ENCODE results near the gene ZBTB8OS. TPM values are rescaled to one million over a fixed set of nuclear protein-coding genes. Genes with fewer than 3 reads are reported as not detected.

ZBTB8OS gene
- total RNA-seq, 1 experiment from 2014 or later: 85.2 TPM

GRCh38 chr1:32683397-32683796 is 33.0 kb upstream of the ZBTB8OS start:
- H2AFZ ChIP-seq (ENCODE audit: low read length): no peak overlapping the region
- intact Hi-C loops (cut with micrococcal nuclease): no loop called here
- ChIA-PET POLR2A (ENCODE audit: unreplicated experiment) (no interaction called here), CTCF (no interaction called here)
- H3F3A ChIP-seq (ENCODE audit: low read length, unreplicated experiment): peaks cover 6% of the 10 kb centered on the region
- ATAC-seq (no peak), DNase-seq (no peak)
- no peak overlapping the region for H3K27ac ChIP-seq (ENCODE audit: low read length)
- no peak overlapping the region for H3K4me3 ChIP-seq (ENCODE audit: low read length)
- no peak overlapping the region for H3K9ac ChIP-seq (ENCODE audit: low read length)
- H3K27me3 ChIP-seq (ENCODE audit: low read length): no peaks in the 10 kb centered on the region
- TF ChIP-seq EZH2 (IDR thresholded peaks at IDR 0.05; ENCODE audit: low read length, unreplicated experiment) (no peak), EZH2phosphoT487 (IDR thresholded peaks at IDR 0.05; ENCODE audit: borderline replicate concordance, low read length) (no peak), CTCF (conservative IDR thresholded peaks at IDR 0.05; ENCODE audit: low read depth, low read length) (no peak)
- no peaks in the 10 kb centered on the region for H3K9me2 ChIP-seq (replicated peaks; ENCODE audit: low read length)
- peaks cover 56% of the 10 kb centered on the region for H3K36me3 ChIP-seq (ENCODE audit: low read depth, low read length)
- H3K9me3 ChIP-seq (ENCODE audit: low read length): no peaks in the 10 kb centered on the region
- no peaks in the 10 kb centered on the region for H4K20me1 ChIP-seq (ENCODE audit: low read length)
- no TSS peak for BruUV-seq (replicated peaks)
- no peak overlapping the region for H3K4me2 ChIP-seq (ENCODE audit: low read length)
- H3K4me1 ChIP-seq (ENCODE audit: insufficient read depth, low read length): no peaks in the 10 kb centered on the region
- no peaks in the 10 kb centered on the region for H3K79me2 ChIP-seq (ENCODE audit: low read length)

GRCh38 chr1:32681999-32682398 is 31.6 kb upstream of the ZBTB8OS start:
- no TSS peak for BruUV-seq (replicated peaks)

GRCh38 chr1:32681509-32681908 is 31.2 kb upstream of the ZBTB8OS start:
- Histone ChIP-seq H3F3A (ENCODE audit: low read length, unreplicated experiment) (peaks cover 8% of the 10 kb centered on the region), H3K36me3 (ENCODE audit: low read depth, low read length) (peaks cover 68% of the 10 kb centered on the region), H4K20me1 (ENCODE audit: low read length) (no peaks in the 10 kb centered on the region), H2AFZ (ENCODE audit: low read length) (no peak overlapping the region), H3K9me3 (ENCODE audit: low read length) (no peaks in the 10 kb centered on the region), H3K4me1 (ENCODE audit: insufficient read depth, low read length) (no peaks in the 10 kb centered on the region), H3K4me2 (ENCODE audit: low read length) (no peak overlapping the region), H3K27me3 (ENCODE audit: low read length) (no peaks in the 10 kb centered on the region), H3K9ac (ENCODE audit: low read length) (no peak overlapping the region), H3K9me2 (replicated peaks; ENCODE audit: low read length) (no peaks in the 10 kb centered on the region), H3K79me2 (ENCODE audit: low read length) (no peaks in the 10 kb centered on the region), H3K4me3 (ENCODE audit: low read length) (no peak overlapping the region), H3K27ac (ENCODE audit: low read length) (no peak overlapping the region)
- no peak for DNase-seq
- no peak for TF ChIP-seq EZH2 (IDR thresholded peaks at IDR 0.05; ENCODE audit: low read length, unreplicated experiment)
- no peak for TF ChIP-seq CTCF (conservative IDR thresholded peaks at IDR 0.05; ENCODE audit: low read depth, low read length)
- TF ChIP-seq EZH2phosphoT487 (IDR thresholded peaks at IDR 0.05; ENCODE audit: borderline replicate concordance, low read length): no peak
- no peak for ATAC-seq
- intact Hi-C loops (cut with micrococcal nuclease): no loop called here
- POLR2A ChIA-PET (ENCODE audit: unreplicated experiment): no interaction called here
- no TSS peak for BruUV-seq (replicated peaks)
- CTCF ChIA-PET: no interaction called here

More at GRCh38 chr1:32681999-32682398, 31.6 kb upstream of the ZBTB8OS start:
- no peaks in the 10 kb centered on the region for H3K9me2 ChIP-seq (replicated peaks; ENCODE audit: low read length)
- no peak overlapping the region for H3K4me2 ChIP-seq (ENCODE audit: low read length)
- no peak overlapping the region for H3K27ac ChIP-seq (ENCODE audit: low read length)
- DNase-seq: no peak
- intact Hi-C loops (cut with micrococcal nuclease): no loop called here
- H3K27me3 ChIP-seq (ENCODE audit: low read length): no peaks in the 10 kb centered on the region
- no peaks in the 10 kb centered on the region for H3K4me1 ChIP-seq (ENCODE audit: insufficient read depth, low read length)
- no peak for ATAC-seq
- ChIA-PET CTCF (no interaction called here), POLR2A (ENCODE audit: unreplicated experiment) (no interaction called here)
- H3K9me3 ChIP-seq (ENCODE audit: low read length): no peaks in the 10 kb centered on the region
- TF ChIP-seq EZH2 (IDR thresholded peaks at IDR 0.05; ENCODE audit: low read length, unreplicated experiment) (no peak), CTCF (conservative IDR thresholded peaks at IDR 0.05; ENCODE audit: low read depth, low read length) (no peak)
- no peak overlapping the region for H3K9ac ChIP-seq (ENCODE audit: low read length)
- H3K79me2 ChIP-seq (ENCODE audit: low read length): no peaks in the 10 kb centered on the region
- no peaks in the 10 kb centered on the region for H4K20me1 ChIP-seq (ENCODE audit: low read length)
- no peak overlapping the region for H2AFZ ChIP-seq (ENCODE audit: low read length)
- no peak overlapping the region for H3K4me3 ChIP-seq (ENCODE audit: low read length)
- peaks cover 8% of the 10 kb centered on the region for H3F3A ChIP-seq (ENCODE audit: low read length, unreplicated experiment)
- H3K36me3 ChIP-seq (ENCODE audit: low read depth, low read length): peaks cover 67% of the 10 kb centered on the region
